Measurements from ENCODE around the gene TSSC4.

GRCh38 chr11:2420502-2421225 is 20.1 kb downstream of the TSSC4 start:
- TF ChIP-seq POLR2A (IDR thresholded peaks at IDR 0.05; ENCODE audit: low read length) (no peak), GATA1 (IDR thresholded peaks at IDR 0.05; ENCODE audit: low read depth, low read length) (no peak)
